Activated naive CD4-positive, alpha-beta T cell treated with anti-CD3 and anti-CD28 coated beads, Interleukin-2, amount 50 U/mL, for 72 hours (primary cell): Measurements from ENCODE around the gene ADAT3. TPM values are rescaled to one million over a fixed set of nuclear protein-coding genes. Genes with fewer than 3 reads are reported as not detected.

ENCODE experiments used
- ATAC-seq, 2 donors: fragments of 150-1000 bp; cut with Tn5 transposase; 2 replicates each; pipeline ENCODE4 v1.10.0; 2021; ENCODE audit warnings: mild to moderate bottlenecking in 2 of 2, moderate library complexity in 2 of 2
- DNase-seq, 2 donors: peaks; one replicate each; pipeline ENCODE4 v3.0.0; 2021 to 2022; ENCODE audit warnings: low spot score in 2 of 2
- H3K27ac Mint-ChIP-seq, 2 donors: one replicate each; pipeline ENCODE4 v1.8.0; 2022; ENCODE audit warnings: mild to moderate bottlenecking in 2 of 2, mixed read lengths in 2 of 2
- H3K36me3 Mint-ChIP-seq, 2 donors: one replicate each; pipeline ENCODE4 v1.8.0; 2022; ENCODE audit warnings: mixed read lengths in 2 of 2
- H3K9me3 Mint-ChIP-seq, 2 donors: one replicate each; pipeline ENCODE4 v1.8.0; 2022; ENCODE audit warnings: mixed read lengths in 2 of 2
- total RNA-seq, 2 donors: library from RNA; stranded (reverse); gene quantifications; one replicate each; pipeline ENCODE4 v1.2.3, GENCODE V29; 2022

Gene ADAT3
- total RNA-seq, 2 donors from 2014 or later: 8.5 to 10.0 TPM

DNA sequence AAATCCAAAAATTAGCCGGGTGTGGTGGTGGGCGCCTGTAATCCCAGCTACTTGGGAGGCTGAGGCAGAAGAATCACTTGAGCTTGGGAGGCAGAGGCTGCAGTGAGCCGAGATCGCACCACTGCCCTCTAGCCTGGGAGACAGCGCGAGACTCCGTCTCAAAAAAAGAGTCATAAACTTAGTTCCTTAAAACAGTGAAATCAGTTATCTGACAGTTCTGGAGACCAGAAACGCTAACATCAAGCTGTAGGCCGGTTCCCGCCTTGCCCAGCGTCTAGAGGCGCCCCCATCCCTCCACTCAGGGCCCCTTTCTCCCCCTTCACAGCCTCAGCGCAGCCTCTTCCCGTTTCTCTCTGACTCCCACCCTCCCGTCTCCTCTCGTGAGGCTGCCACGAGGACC is 11.9 kb downstream of the ADAT3 start:
- ATAC-seq (no peak), DNase-seq (no peak)
- Mint-ChIP-seq H3K36me3 (no peaks in the 10 kb centered on the region), H3K9me3 (no peaks in the 10 kb centered on the region), H3K27ac (peak overlapping the region in 1 of 2 donors; percentile 50)

DNA sequence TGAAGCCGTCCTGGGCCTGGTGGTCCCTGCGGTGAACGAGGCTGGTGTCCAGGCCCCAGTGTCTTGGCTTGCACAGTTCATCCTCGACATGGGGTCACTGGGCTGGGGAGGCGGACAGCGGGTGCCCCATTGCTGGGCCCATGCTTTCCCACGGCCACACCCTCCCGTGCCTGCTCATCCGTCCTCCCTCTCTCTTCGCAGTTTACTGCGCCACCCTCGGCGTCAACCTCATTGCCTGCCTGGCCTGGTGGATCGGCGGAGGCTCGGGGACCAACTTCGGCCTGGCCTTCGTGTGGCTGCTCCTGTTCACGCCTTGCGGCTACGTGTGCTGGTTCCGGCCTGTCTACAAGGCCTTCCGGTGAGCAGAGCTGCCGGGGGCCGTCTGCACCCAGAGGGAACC is 12.7 kb downstream of the ADAT3 start:
- Mint-ChIP-seq H3K27ac (no peak overlapping the region), H3K36me3 (peaks cover 0 to under 1% of the 10 kb centered on the region in 2 donors), H3K9me3 (no peaks in the 10 kb centered on the region)
- ATAC-seq: no peak
- DNase-seq: no peak

DNA sequence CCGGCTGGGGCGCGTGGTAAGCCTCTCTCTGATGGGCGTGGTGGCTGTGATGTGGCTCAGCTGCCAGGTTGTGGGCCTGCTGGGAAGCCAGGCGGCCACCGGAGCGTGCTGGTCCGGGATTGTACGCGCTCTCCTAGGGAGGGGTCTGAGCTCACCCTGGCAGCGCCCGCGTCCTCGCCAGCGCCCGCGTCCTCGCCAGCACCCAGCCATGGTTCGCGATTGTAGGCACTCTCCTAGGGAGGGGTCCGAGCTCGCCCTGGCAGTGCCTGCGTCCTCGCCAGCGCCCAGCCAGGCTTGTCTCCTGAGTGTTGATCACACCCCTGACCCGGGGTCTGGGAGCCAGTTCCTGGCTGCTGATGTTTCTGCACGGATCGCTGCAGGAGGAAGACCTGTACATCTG is 13.8 kb downstream of the ADAT3 start:
- no peaks in the 10 kb centered on the region for H3K9me3 Mint-ChIP-seq
- ATAC-seq: no peak
- no peak for DNase-seq
- peaks cover 0 to 4% of the 10 kb centered on the region in 2 donors for H3K36me3 Mint-ChIP-seq
- no peak overlapping the region for H3K27ac Mint-ChIP-seq

DNA sequence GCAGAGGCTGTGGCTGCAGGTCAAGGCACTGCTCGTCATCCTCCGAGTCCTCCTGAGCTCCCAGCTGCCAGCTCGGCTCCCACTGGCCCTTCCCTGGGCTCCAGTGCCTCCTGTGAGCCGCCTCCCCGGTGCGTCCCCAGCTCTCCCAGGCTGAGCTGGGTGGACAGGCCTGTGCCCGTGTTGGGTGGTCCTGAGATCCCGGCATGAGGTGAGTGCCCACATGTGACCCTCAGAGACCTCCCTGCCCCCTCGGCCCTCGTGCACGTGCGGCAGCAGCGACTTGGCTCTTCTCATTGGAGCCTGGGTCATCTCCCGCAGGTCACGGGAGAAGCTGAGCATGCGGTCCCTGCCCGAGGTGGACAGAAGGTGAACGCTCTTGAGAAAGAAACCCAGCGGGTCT is 15.4 kb downstream of the ADAT3 start:
- no peak overlapping the region for H3K27ac Mint-ChIP-seq
- H3K9me3 Mint-ChIP-seq: no peaks in the 10 kb centered on the region
- DNase-seq (no peak), ATAC-seq (no peak)
- peaks cover 0 to 4% of the 10 kb centered on the region in 2 donors for H3K36me3 Mint-ChIP-seq

DNA sequence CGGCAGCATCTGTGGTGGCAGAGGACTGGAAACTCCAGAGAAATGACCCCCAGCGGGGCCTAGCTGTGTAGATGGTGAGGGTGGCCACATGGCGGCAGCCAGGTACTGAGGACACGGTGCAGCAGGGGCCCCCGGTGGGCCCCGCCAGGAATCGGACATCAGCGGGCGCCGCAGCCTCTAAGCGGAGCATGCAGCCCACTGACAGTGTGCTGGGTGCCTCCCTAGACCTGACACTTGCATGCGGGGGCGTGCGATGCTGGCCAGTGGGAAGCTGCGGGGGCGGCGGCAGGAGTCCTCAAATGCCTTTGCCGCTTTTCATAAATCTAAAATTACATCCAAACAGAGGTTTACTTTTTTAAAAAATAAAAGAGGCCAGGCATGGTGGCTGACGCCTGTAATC is 16.1 kb downstream of the ADAT3 start:
- DNase-seq (no peak), ATAC-seq (no peak)
- Mint-ChIP-seq H3K36me3 (peaks cover 0 to 4% of the 10 kb centered on the region in 2 donors), H3K27ac (no peak overlapping the region), H3K9me3 (no peaks in the 10 kb centered on the region)

DNA sequence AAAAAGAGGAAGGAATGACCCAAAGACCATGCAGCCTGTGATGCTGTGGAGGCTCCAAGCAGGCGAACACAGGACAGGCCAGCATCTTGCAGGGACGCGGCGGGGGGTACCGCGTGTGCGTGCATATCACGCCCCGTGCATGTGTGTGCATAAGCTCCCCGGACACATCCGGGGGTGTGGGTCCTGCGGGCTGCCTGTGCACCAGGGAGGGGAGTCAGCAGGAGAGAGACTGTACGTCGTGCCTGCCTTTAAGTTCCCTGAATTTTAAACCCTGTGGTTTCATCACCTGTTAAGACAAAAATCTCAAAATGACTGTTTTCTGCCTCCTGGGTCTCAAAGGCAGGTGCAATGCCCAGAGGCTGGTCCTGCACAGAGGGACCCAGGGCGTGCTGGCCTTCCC is 16.6 kb downstream of the ADAT3 start:
- DNase-seq: no peak
- no peaks in the 10 kb centered on the region for H3K9me3 Mint-ChIP-seq
- no peak overlapping the region for H3K27ac Mint-ChIP-seq
- peaks cover 0 to 4% of the 10 kb centered on the region in 2 donors for H3K36me3 Mint-ChIP-seq
- ATAC-seq: peak in 1 of 2 donors; percentile 31

DNA sequence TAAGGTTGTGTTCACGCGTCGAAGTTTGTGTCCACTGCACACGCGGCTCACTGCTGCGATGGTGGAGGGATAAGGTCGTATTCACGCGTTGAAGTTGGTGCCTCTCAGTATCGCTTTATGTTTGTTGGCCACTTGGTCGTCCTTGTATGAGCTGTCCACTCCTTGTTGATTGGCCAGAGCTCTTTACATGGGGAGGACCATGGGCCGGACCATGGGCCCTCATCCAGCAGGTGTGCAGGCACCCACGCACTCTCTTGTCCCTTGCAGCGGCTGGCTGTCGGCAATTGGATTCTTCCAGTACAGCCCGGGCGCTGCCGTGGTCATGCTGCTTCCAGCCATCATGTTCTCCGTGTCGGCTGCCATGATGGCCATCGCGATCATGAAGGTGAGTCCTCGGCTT is 17.6 kb downstream of the ADAT3 start:
- Mint-ChIP-seq H3K27ac (peak overlapping the region in 1 of 2 donors; percentile 72), H3K36me3 (peaks cover 0 to 4% of the 10 kb centered on the region in 2 donors), H3K9me3 (no peaks in the 10 kb centered on the region)
- no peak for DNase-seq
- ATAC-seq: no peak

DNA sequence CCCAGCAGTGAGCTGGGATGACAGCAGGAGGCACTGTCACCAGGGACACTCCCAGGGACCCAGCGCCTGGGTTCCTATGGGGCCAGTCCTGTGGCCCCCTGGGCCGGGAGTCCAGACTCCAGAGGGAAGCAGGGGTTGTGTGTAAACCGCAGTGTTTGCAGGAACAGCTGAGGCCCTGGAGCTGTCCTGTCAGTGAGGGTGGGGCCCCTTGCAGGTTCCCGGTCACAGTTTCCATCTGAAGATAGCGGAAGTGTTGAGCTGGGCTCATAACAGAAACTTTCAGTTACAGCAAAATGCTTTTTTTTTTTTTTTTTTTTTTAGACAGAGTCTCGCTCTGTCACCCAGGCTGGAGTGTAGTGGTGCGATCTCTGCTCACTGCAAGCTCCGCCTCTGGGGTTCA is 18.1 kb downstream of the ADAT3 start:
- no peaks in the 10 kb centered on the region for H3K9me3 Mint-ChIP-seq
- ATAC-seq: peak; percentile 80 to 88
- H3K36me3 Mint-ChIP-seq: peaks cover 0 to 4% of the 10 kb centered on the region in 2 donors
- peak overlapping the region; percentile 36 to 72 for H3K27ac Mint-ChIP-seq
- DNase-seq: no peak

DNA sequence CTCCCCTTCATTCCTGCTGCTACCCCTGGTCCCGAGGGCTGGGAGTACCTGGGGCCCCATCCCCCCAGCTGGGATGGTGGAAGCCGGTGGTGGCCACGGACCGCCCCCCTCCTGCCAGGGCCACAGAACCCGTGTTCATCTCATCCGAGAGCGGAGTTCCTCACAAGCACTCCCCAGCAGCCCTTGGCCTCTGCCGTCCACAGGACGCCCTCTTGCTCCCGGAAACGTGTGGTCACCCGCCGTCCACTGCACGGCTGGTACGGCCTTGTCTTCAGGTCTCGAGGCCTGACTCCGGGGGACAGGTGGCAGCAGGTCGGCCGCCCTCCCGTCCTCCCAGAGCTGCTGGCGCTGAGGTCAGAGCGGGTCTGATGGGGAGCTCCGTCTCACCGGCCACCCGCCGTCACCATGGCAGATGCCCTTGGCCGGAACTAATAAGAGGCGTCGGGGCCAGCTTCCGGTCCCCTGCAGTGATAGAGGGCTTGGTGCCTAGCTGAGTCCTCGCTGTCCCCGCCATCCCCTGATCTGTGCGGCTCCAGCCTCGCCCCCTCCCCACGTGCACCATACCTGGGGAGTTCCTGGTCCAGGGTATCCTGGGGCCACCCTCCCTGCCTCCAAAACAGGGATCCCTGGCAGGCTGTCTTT is 19.2 kb downstream of the ADAT3 start:
- ATAC-seq: no peak
- DNase-seq: no peak
- no peaks in the 10 kb centered on the region for H3K9me3 Mint-ChIP-seq
- H3K27ac Mint-ChIP-seq: no peak overlapping the region
- H3K36me3 Mint-ChIP-seq: peaks cover 0 to 4% of the 10 kb centered on the region in 2 donors

DNA sequence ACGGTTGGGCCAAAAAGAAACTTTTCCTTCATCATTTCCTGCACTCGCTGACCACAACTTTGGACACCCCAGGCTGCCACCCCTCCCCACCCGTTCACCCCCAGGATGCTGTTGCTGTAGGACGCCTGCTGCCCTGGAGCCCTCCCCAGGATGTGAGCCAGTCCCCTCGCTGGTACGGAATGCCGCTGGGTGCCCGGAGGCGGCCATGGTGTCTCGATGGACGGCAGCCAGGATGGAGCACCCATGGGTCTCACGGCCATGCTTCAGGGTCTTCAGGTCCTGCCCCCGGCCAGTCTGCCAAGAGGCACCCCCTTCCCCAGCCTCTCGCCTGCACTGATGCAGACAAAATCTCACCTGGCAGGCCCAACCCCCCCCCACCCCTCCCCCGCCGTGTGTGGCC is 20.3 kb downstream of the ADAT3 start:
- Mint-ChIP-seq H3K36me3 (peaks cover 0 to 4% of the 10 kb centered on the region in 2 donors), H3K27ac (no peak overlapping the region), H3K9me3 (no peaks in the 10 kb centered on the region)
- DNase-seq (no peak), ATAC-seq (no peak)

DNA sequence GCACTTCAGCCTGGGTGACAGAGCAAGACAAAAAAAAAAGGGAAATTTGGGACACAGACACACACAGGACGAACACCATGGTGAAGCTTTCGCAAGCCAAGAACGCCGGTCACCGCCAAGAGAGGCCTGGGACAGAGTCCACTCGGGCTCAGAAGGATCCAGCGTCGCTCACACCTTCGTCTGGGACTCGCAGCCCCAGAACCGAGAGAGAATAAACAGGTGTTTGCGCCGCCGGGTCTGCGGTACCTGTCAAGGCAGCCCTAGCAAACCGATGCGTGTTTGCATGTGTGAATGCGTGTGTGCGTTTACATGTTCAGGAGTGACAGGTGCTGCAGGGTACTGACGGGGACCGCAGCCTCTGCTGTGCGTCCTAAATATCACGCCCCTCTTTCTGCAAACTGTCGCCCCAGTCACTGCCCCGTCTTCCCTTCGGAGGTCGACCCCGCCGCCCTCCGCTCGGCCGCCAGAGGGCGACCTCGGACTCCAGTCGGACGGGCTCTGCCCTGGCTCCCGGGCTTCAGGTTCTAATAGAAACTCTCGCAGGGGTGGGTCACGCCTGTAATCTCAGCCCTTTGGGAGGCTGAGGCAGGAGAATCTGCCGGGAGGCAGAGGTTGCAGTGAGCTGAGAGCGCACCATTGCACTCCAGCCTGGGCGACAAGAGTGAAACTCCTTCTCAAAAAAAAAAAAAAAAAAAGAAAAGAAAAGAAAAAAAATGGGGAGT is 24.0 kb downstream of the ADAT3 start:
- peaks cover 0 to 6% of the 10 kb centered on the region in 2 donors for H3K36me3 Mint-ChIP-seq
- peak; percentile 80 to 93 for DNase-seq
- H3K27ac Mint-ChIP-seq: peak overlapping the region in 1 of 2 donors; percentile 14
- ATAC-seq: peak; percentile 87 to 91
- peaks cover 0 to 5% of the 10 kb centered on the region in 2 donors for H3K9me3 Mint-ChIP-seq

DNA sequence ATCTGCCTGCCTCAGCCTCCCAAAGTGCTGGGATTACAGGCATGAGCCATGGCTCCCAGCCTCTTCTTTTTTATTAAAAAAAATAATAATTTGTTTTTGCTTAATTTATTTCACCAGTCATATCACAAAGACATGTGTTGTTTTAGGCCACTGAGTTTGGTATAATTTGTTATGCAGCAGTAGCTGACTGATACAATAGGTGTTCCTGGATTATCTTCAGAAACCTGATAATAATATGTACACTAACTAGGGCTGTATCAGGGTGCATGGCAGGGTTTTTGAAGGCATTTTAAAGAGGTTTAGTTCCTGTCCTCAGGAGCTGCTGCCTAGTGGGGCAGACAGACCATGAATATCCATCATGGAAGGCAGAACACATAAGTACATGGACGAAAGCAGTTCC is 26.2 kb downstream of the ADAT3 start:
- DNase-seq (no peak), ATAC-seq (no peak)
- Mint-ChIP-seq H3K9me3 (peaks cover 0 to 10% of the 10 kb centered on the region in 2 donors), H3K36me3 (peaks cover 0 to 13% of the 10 kb centered on the region in 2 donors), H3K27ac (no peak overlapping the region)

DNA sequence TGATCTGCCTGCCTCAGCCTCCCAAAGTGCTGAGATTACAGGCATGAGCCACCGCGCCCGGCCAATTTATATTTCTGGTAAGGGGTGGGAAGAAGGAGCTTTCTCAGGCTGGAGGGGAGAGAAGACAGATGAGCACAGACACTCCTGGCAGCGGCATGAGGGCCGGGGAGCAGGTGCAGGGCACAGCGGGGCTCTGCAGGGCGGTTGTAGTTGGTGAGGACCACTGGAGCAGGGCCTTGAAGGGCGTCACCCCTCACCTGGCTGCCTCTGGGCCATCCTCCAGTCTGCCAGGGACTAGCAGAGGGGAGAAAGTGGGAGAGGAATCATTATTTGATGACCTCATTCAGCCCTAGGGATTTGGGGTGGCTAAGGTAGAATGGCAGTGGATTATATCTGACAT is 27.2 kb downstream of the ADAT3 start:
- Mint-ChIP-seq H3K36me3 (peaks cover 0 to 13% of the 10 kb centered on the region in 2 donors), H3K27ac (no peak overlapping the region), H3K9me3 (peaks cover 0 to 10% of the 10 kb centered on the region in 2 donors)
- ATAC-seq (no peak), DNase-seq (no peak)

DNA sequence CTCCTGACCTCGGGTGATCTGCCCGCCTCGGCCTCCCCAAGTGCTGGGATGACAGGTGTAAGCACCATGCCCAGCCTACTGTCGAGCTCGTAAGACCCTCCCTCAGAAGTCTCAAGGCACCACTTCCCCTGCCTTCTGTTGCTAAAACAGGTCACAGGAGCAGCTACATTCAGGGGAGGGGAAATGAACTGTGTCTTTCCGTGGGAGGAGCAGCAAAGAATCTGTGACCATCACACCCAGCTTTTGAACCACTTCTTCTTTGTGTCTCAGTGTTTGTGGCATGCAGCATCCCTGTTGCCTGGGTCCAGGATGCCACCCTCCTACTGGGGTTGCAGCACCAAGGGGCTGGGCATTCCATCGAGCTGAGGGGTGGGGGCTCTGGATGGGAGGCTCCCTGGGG is 28.0 kb downstream of the ADAT3 start:
- H3K27ac Mint-ChIP-seq: no peak overlapping the region
- ATAC-seq: no peak

DNA sequence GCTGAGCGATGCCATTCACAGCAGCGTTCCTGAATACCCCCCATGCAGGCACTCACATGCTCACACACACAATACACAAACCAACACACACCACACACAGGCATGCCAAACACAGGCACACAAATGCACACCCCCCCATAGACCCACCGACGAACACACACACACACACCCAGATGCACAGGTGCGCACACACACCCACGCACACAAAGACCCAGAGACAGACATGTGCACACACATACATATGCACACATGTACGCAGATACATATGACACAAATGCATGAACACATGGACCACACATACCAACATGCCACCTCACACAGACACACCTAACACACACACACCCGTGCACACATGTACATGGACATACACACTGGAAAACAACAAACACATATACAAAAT is 28.7 kb downstream of the ADAT3 start:
- DNase-seq (no peak), ATAC-seq (no peak)
- peaks cover 0 to 13% of the 10 kb centered on the region in 2 donors for H3K36me3 Mint-ChIP-seq
- H3K27ac Mint-ChIP-seq: no peak overlapping the region
- H3K9me3 Mint-ChIP-seq: peaks cover 0 to 10% of the 10 kb centered on the region in 2 donors

More for the DNA sequence above, 28.0 kb downstream of the ADAT3 start:
- Mint-ChIP-seq H3K36me3 (peaks cover 0 to 13% of the 10 kb centered on the region in 2 donors), H3K9me3 (peaks cover 0 to 10% of the 10 kb centered on the region in 2 donors)
- DNase-seq: no peak

DNA sequence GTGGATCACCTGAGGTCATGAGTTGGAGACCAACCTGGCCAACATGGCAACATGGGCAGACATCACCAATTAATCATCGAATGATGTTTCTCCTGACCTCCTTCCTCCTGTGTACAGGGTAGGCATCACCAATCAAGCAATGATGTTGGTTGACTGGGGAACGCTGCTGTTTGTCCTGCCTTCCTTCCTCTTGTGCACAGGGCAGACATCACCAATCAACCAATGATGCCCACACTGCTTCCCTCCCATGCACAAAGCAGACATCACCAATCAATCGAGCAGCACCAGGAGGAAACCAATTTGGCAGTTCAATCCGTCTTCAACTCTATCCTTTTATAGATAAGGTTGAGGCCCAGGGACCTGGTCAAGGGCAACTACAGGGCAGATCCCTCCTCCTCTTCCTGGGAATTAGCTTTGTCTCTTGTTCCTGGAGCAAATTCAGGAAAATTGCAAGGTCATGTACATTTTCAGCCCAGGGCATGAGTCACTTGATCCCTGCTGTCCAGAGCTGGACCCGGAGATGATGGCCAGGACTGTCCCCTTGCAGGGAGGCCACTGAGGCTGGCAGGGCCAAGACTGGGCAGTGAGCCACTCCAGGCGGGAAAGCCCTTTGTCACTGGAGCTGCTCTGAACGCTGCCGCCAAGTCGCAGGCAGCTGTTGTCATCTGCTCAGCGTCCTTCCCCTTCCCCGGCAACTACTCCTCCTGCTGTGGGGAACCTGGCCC is 30.4 kb downstream of the ADAT3 start:
- Mint-ChIP-seq H3K9me3 (peaks cover 0 to 10% of the 10 kb centered on the region in 2 donors), H3K36me3 (peaks cover 0 to 13% of the 10 kb centered on the region in 2 donors), H3K27ac (no peak overlapping the region)
- ATAC-seq: peak in 1 of 2 donors; percentile 55
- DNase-seq: no peak

DNA sequence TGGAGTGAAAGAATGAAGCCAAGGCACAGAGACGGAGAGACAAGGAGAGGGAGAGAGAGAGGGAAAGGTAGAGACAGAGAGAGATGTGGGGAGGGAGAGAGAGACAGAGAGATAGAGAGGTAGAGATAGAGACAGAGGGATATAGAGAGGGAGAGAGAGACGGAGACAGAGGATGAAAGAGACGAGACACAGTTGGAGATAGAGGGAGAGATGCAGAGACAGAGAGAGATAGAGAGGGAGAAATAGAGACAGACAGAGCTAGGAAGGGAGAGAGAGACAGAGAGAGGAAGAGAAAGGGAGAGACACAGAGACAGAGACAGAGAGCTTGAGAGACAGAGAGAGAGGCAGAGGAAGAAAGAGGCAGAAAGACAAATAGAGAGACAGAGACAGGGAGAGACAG is 31.2 kb downstream of the ADAT3 start:
- ATAC-seq: no peak
- peaks cover 0 to 8% of the 10 kb centered on the region in 2 donors for H3K9me3 Mint-ChIP-seq
- H3K27ac Mint-ChIP-seq: no peak overlapping the region

More for the DNA sequence above, 31.2 kb downstream of the ADAT3 start:
- DNase-seq: no peak
- peaks cover 0 to 12% of the 10 kb centered on the region in 2 donors for H3K36me3 Mint-ChIP-seq
